H1 (cell line): Measurements from ENCODE around the gene MECP2. TPM values are rescaled to one million over a fixed set of nuclear protein-coding genes. Genes with fewer than 3 reads are reported as not detected.

Source experiments
- CTCF ChIA-PET: fragments of 300-600 bp; sonication (Branson Sonifier 250); formaldehyde crosslinking; loops from one replicate; lab custom pipeline; 2021; ENCODE audit not compliant: partially characterized antibody; lab: Charles Lee
- POLR2A ChIA-PET: fragments of 300-600 bp; sonication (Branson Sonifier 250); formaldehyde crosslinking; loops from one replicate; lab custom pipeline; 2021; ENCODE audit warnings: inconsistent platforms; ENCODE audit not compliant: partially characterized antibody; lab: Charles Lee
- DNase-seq, 2 experiments: peaks; one replicate each; pipeline versions ENCODE4 v3.0.0 to v3.0.0-alpha.2; 2010 to 2022; ENCODE audit warnings: low spot score in 2 of 2, low read depth in 1 of 2, mixed read lengths in 1 of 2
- FAIRE-seq: peaks from 2 replicates; lab custom pipeline; 2011; peaks lifted over from hg19 to GRCh38; lab: Jason Lieb, UNC
- H2AFZ ChIP-seq: 2 replicates; pipeline ENCODE4 v1.8.1; 2012; ENCODE audit warnings: low read length, inconsistent platforms
- H2AK5ac ChIP-seq: 2 replicates; pipeline ENCODE4 v1.6.1; 2013; ENCODE audit warnings: low read depth, low read length
- H2BK120ac ChIP-seq: replicated peaks from 2 replicates; pipeline ENCODE3; 2013; ENCODE audit warnings: low read depth, low read length, inconsistent platforms
- H2BK12ac ChIP-seq: 2 replicates; pipeline ENCODE4 v1.6.1; 2013; ENCODE audit warnings: low read depth, low read length
- H2BK15ac ChIP-seq: 2 replicates; pipeline ENCODE4 v1.6.1; 2013; ENCODE audit warnings: low read length
- H2BK20ac ChIP-seq: 2 replicates; pipeline ENCODE4 v1.6.1; 2013; ENCODE audit warnings: low read length
- H2BK5ac ChIP-seq: 2 replicates; pipeline ENCODE4 v1.6.1; 2013; ENCODE audit warnings: low read depth, low read length
- H3K14ac ChIP-seq: 2 replicates; pipeline ENCODE4 v1.6.1; 2013; ENCODE audit warnings: inconsistent platforms; ENCODE audit not compliant: insufficient read length
- H3K18ac ChIP-seq: 2 replicates; pipeline ENCODE4 v1.6.1; 2013; ENCODE audit warnings: low read length; ENCODE audit errors: extremely low read depth
- H3K23ac ChIP-seq: 2 replicates; pipeline ENCODE4 v1.6.1; 2013; ENCODE audit warnings: inconsistent platforms; ENCODE audit not compliant: insufficient read length
- H3K23me2 ChIP-seq: 2 replicates; pipeline ENCODE4 v1.6.1; 2013; ENCODE audit warnings: low read depth, low read length
- H3K27ac ChIP-seq: 2 replicates; pipeline ENCODE4 v1.6.1; 2011; ENCODE audit warnings: low read depth, low read length, inconsistent platforms
- H3K27me3 ChIP-seq, 4 experiments: replicated peaks in 1 of 4; 1 replicate in 1 of 4; 2 replicates in 3 of 4; pipeline versions ENCODE4 v1.6.1 to v1.8.1; 2011 to 2013; ENCODE audit warnings: low read length in 3 of 4, mild to moderate bottlenecking in 3 of 4, inconsistent platforms in 2 of 4, mixed read lengths in 2 of 4, moderate library complexity in 1 of 4; ENCODE audit not compliant: control insufficient read depth in 3 of 4, insufficient read depth in 3 of 4; ENCODE audit errors: extremely low read depth in 1 of 4
- H3K36me3 ChIP-seq, 4 experiments: 2 replicates each; pipeline versions ENCODE4 v1.6.1 to v1.8.1; 2011 to 2013; ENCODE audit warnings: mild to moderate bottlenecking in 4 of 4, low read length in 3 of 4, moderate library complexity in 2 of 4, control low read depth in 1 of 4, inconsistent platforms in 1 of 4; ENCODE audit not compliant: insufficient read depth in 4 of 4, control insufficient read depth in 2 of 4
- H3K4ac ChIP-seq: replicated peaks from 2 replicates; pipeline ENCODE3; 2013; ENCODE audit warnings: low read length, low read depth, mixed read lengths, inconsistent platforms; ENCODE audit not compliant: insufficient read length
- H3K4me1 ChIP-seq, 4 experiments: replicated peaks in 1 of 4; 1 replicate in 1 of 4; 2 replicates in 3 of 4; pipeline versions ENCODE4 v1.6.1 to v1.8.1; 2011 to 2013; ENCODE audit warnings: low read length in 3 of 4, inconsistent platforms in 2 of 4, mixed read lengths in 1 of 4; ENCODE audit not compliant: insufficient read depth in 4 of 4, control insufficient read depth in 3 of 4
- H3K4me2 ChIP-seq, 2 experiments: 2 replicates each; pipeline versions ENCODE4 v1.6.1 to v1.8.1; 2011 to 2013; ENCODE audit warnings: low read depth in 2 of 2, low read length in 2 of 2, control low read depth in 1 of 2, inconsistent platforms in 1 of 2, mild to moderate bottlenecking in 1 of 2; ENCODE audit not compliant: insufficient read depth in 1 of 2
- H3K4me3 ChIP-seq, 4 experiments: fragments of 200-600, 300-600 bp in 1 of 4; sonication (generic), shearing (Covaris generic), sonication (Bioruptor Twin) in 1 of 4; 2 replicates each; pipeline versions ENCODE4 v1.5.1 to v1.8.1; 2011 to 2016; ENCODE audit warnings: low read length in 4 of 4, low read depth in 3 of 4, control low read depth in 2 of 4, inconsistent platforms in 2 of 4, mild to moderate bottlenecking in 2 of 4, mixed read lengths in 1 of 4, moderate library complexity in 1 of 4; ENCODE audit not compliant: insufficient read depth in 2 of 4; ENCODE audit errors: extremely low read depth in 1 of 4
- H3K56ac ChIP-seq: replicated peaks from 2 replicates; pipeline ENCODE3; 2013; ENCODE audit warnings: low read depth, mild to moderate bottlenecking, mixed read lengths, low read length, inconsistent platforms; ENCODE audit not compliant: insufficient read length
- H3K79me1 ChIP-seq: 2 replicates; pipeline ENCODE4 v1.6.1; 2013; ENCODE audit warnings: low read depth, low read length, control low read depth
- H3K79me2 ChIP-seq, 2 experiments: 2 replicates each; pipeline versions ENCODE4 v1.6.1 to v1.8.1; 2012 to 2013; ENCODE audit warnings: low read length in 2 of 2, mild to moderate bottlenecking in 2 of 2, inconsistent platforms in 1 of 2; ENCODE audit not compliant: insufficient read depth in 2 of 2, control insufficient read depth in 1 of 2
- H3K9ac ChIP-seq, 4 experiments: replicated peaks in 1 of 4; 1 replicate in 1 of 4; 2 replicates in 3 of 4; pipeline versions ENCODE4 v1.6.1 to v1.8.1; 2011 to 2013; ENCODE audit warnings: low read depth in 3 of 4, low read length in 3 of 4, control low read depth in 2 of 4, mild to moderate bottlenecking in 2 of 4, moderate library complexity in 2 of 4, inconsistent platforms in 1 of 4; ENCODE audit errors: extremely low read depth in 1 of 4
- H3K9me3 ChIP-seq, 2 experiments: 2 replicates each; pipeline versions ENCODE4 v1.6.1 to v1.8.1; 2012 to 2013; ENCODE audit warnings: mild to moderate bottlenecking in 2 of 2, moderate library complexity in 2 of 2, control low read depth in 1 of 2, inconsistent platforms in 1 of 2, low read depth in 1 of 2, low read length in 1 of 2, mixed read lengths in 1 of 2; ENCODE audit not compliant: insufficient read depth in 2 of 2
- H4K20me1 ChIP-seq, 2 experiments: replicated peaks in 1 of 2; 2 replicates each; pipeline versions ENCODE3 to v1.8.1; 2011 to 2013; ENCODE audit warnings: inconsistent platforms in 2 of 2, low read length in 2 of 2, mild to moderate bottlenecking in 1 of 2; ENCODE audit not compliant: insufficient read depth in 2 of 2, control insufficient read depth in 1 of 2
- H4K5ac ChIP-seq: 2 replicates; pipeline ENCODE4 v1.6.1; 2013; ENCODE audit warnings: low read length, low read depth, mixed read lengths, inconsistent platforms; ENCODE audit not compliant: insufficient read length
- H4K8ac ChIP-seq: 2 replicates; pipeline ENCODE4 v1.8.0; 2013; ENCODE audit warnings: mild to moderate bottlenecking, moderate library complexity, low read length, inconsistent platforms; ENCODE audit not compliant: insufficient read depth; ENCODE audit errors: extremely low read depth
- H4K91ac ChIP-seq: replicated peaks from 2 replicates; pipeline ENCODE3; 2013; ENCODE audit warnings: low read length, mixed read lengths, inconsistent platforms; ENCODE audit not compliant: insufficient read length
- ATF3 ChIP-seq: IDR thresholded peaks from 2 replicates; pipeline ENCODE4 v1.6.1; 2011; ENCODE audit warnings: low read depth, mild to moderate bottlenecking, low read length; ENCODE audit not compliant: insufficient read depth
- BRCA1 ChIP-seq: IDR thresholded peaks from 2 replicates; pipeline ENCODE4 v1.6.1; 2012; ENCODE audit warnings: low read depth, low read length, improper control_type of control experiment
- CEBPB ChIP-seq: IDR thresholded peaks from 2 replicates; pipeline ENCODE4 v1.6.1; 2012; ENCODE audit warnings: low read depth, low read length
- CREB1 ChIP-seq: IDR thresholded peaks from 2 replicates; pipeline ENCODE4 v1.6.1; 2012; ENCODE audit warnings: inconsistent platforms
- E2F6 ChIP-seq: IDR thresholded peaks from 2 replicates; pipeline ENCODE4 v1.6.1; 2012; ENCODE audit warnings: inconsistent platforms
- EP300 ChIP-seq, 2 experiments: IDR thresholded peaks; 1 replicate in 1 of 2; 2 replicates in 1 of 2; pipeline ENCODE4 v1.6.1; 2011 to 2012; ENCODE audit warnings: low read depth in 2 of 2, low read length in 2 of 2, mild to moderate bottlenecking in 2 of 2, borderline replicate concordance in 1 of 2, inconsistent platforms in 1 of 2, moderate library complexity in 1 of 2
- GTF2F1 ChIP-seq: IDR thresholded peaks from 2 replicates; pipeline ENCODE4 v1.6.1; 2012; ENCODE audit warnings: low read depth, low read length, improper control_type of control experiment, borderline replicate concordance
- HDAC6 ChIP-seq: IDR thresholded peaks from one replicate; pipeline ENCODE4 v1.7.1; 2012; ENCODE audit warnings: low read depth, mild to moderate bottlenecking, inconsistent platforms, low read length, moderate library complexity
- KDM4A ChIP-seq: IDR thresholded peaks from one replicate; pipeline ENCODE4 v1.7.1; 2012; ENCODE audit warnings: low read depth, mild to moderate bottlenecking, moderate library complexity, low read length, inconsistent platforms; ENCODE audit not compliant: severe bottlenecking
- SIRT6 ChIP-seq: IDR thresholded peaks from one replicate; pipeline ENCODE4 v1.7.1; 2012; ENCODE audit warnings: low read length, inconsistent platforms
- WGBS, 2 experiments: shearing (Covaris generic) in 1 of 2; methylation state at CpG; one replicate each; pipeline versions ENCODE4 v1.1.6 to v1.1.7; 2013 to 2015; ENCODE audit warnings: low lambda C conversion rate in 2 of 2, mixed read lengths in 2 of 2, inconsistent platforms in 1 of 2, low coverage in 1 of 2, missing lambda C conversion rate in 1 of 2; ENCODE audit not compliant: insufficient replicate concordance in 2 of 2, insufficient coverage in 1 of 2, insufficient read length in 1 of 2; ENCODE audit errors: extremely low coverage in 1 of 2, missing lambda C conversion rate in 1 of 2; 5-methylcytosine and 5-hydroxymethylcytosine counted together
- polyA plus RNA-seq, 7 experiments: library from polyadenylated mRNA; depleted of rRNA in 3 of 7; stranded (reverse) in 5 of 7; unstranded in 2 of 7; fragments of >200 nt in 5 of 7; fragments of 200-250 nt in 2 of 7; gene quantifications; 1 replicate in 5 of 7; 2 replicates in 1 of 7; 4 replicates in 1 of 7; pipeline versions ENCODE4 v1.2.1 to v1.2.3, GENCODE V29; 2011 to 2013; ENCODE audit warnings: missing spikeins in 2 of 7, mixed read lengths in 2 of 7
- total RNA-seq: library from RNA; stranded (reverse); fragmentation: NEBNext Ultra II Directional; extraction: Animal tissue kit (Norgen Biotek cat#: 25700); gene quantifications from 2 replicates; pipeline ENCODE4 v1.2.1, GENCODE V29; 2021

MECP2 gene
- total and polyA plus RNA-seq, 2 of the 8 experiments (the other 6 are each of a cell fraction or from before 2014, with no cell fraction given): 5.0 to 32.4 TPM

DNA sequence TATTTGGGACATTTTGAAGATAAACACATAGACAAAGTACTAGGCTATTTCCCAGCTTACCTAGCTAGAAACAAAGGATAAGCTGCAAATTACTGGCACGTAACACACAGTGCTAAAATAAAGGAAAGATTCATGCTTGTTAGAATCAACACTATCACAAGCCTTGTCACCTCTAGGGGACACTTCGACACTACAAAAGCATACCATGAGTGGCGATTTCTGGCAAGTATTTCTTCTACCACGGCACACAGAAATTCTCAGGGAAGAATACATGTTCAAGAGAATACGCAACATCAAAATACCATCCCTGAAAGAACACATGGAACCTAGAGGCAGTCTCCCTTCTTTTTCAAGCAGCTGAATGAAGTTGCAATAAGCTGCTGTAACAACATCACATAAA is 5.1 kb downstream of the MECP2 start:
- Histone ChIP-seq H2BK120ac (no peak overlapping the region), H3K4me2 (no peak overlapping the region; a peak in 2 of 4 replicates), H2AFZ (no peak overlapping the region), H3K4me3 (no peak overlapping the region), H2BK12ac (no peak overlapping the region), H3K4me1 (peaks cover 2 to 24% (median 8%) of the 10 kb centered on the region in 4 experiments; a peak in 6 of 7 replicates), H4K8ac (no peak overlapping the region), H3K56ac (no peak overlapping the region), H3K14ac (no peak overlapping the region), H3K27me3 (no peaks in the 10 kb centered on the region), H3K18ac (no peak overlapping the region), H4K20me1 (peaks cover 7 to 18% of the 10 kb centered on the region in 2 experiments), H3K79me2 (peaks cover 11 to 81% of the 10 kb centered on the region in 2 experiments), H3K79me1 (peaks cover 3% of the 10 kb centered on the region), H3K23me2 (peaks cover 5% of the 10 kb centered on the region; the same call in 1 of the 2 replicates), H3K23ac (no peak overlapping the region), H3K9ac (no peak overlapping the region), H2AK5ac (no peak overlapping the region), H3K9me3 (no peaks in the 10 kb centered on the region), H2BK15ac (no peak overlapping the region), H4K5ac (no peak overlapping the region), H3K4ac (no peak overlapping the region), H2BK5ac (no peak overlapping the region), H2BK20ac (no peak overlapping the region), H3K36me3 (peaks cover 0 to 7% (median 0%) of the 10 kb centered on the region in 4 experiments; a peak in 3 of 8 replicates), H4K91ac (no peak overlapping the region), H3K27ac (no peak overlapping the region)
- ChIA-PET POLR2A (interaction anchor here (0.6 to 1.1 kb wide), 2 partner anchors 11 to 72 kb away, joined by 3 to 4 read pairs; no protein-coding TSS in a partner anchor), CTCF (interaction anchor here (0.6 to 2.9 kb wide), 5 partner anchors 17 to 119 kb away, joined by 3 to 13 read pairs (median 3); no protein-coding TSS in a partner anchor)
- DNase-seq (no peak), FAIRE-seq (no peak)
- 85% methylated on average over 5 of the region's 5 CpGs; no CpG with 5 or more reads in 1 of the 2 experiments for WGBS, 2 experiments
- TF ChIP-seq GTF2F1: no peak
- no peak for TF ChIP-seq E2F6
- no peak for TF ChIP-seq KDM4A
- TF ChIP-seq SIRT6: no peak
- TF ChIP-seq EP300 (IDR thresholded peaks at IDR 0.05; ENCODE audit: borderline replicate concordance in 1 of 2, low read depth in 2 of 2, low read length in 2 of 2): no peak
- no peak for TF ChIP-seq BRCA1
- TF ChIP-seq ATF3: no peak
- no peak for TF ChIP-seq CEBPB
- no peak for TF ChIP-seq CREB1
- TF ChIP-seq HDAC6: no peak
